A673 (cell line): ENCODE results near the gene TAF9.

Experiments used
- CTCF ChIP-seq: fragments of 300-800, 200-600 bp; sonication (generic); conservative IDR thresholded peaks from 2 replicates; pipeline ENCODE4 v1.5.1; 2017; ENCODE audit warnings: low read depth, mild to moderate bottlenecking, antibody characterized with exemption, low read length, moderate library complexity, mixed read lengths
- EZH2 ChIP-seq: fragments of 200-600 bp; sonication (generic); IDR thresholded peaks from 2 replicates; pipeline ENCODE4 v1.6.1; 2017; ENCODE audit warnings: borderline replicate concordance, low read depth, mild to moderate bottlenecking, mixed read lengths, antibody characterized with exemption, low read length; ENCODE audit not compliant: poor library complexity, severe bottlenecking

DNA sequence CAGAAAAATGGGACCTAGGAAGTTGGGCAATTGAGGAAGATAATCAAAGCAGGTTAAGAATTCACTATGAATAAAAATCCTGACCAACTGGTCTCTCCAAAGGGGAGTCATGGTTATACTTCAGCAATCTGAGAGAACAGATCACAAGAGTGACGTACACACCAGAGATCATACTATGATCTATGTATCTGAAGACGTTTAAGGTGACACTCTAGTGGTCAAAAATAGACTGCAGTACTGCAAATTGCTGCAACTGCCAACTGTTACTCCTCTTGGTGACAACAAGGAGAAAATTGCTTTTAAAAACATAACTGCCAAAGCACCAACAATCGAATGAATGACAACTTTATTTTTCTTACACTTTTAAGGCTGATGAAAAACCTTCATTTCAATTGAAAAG lies 4.9 kb downstream of the TAF9 start:
- TF ChIP-seq CTCF (peak; percentile 53), EZH2 (no peak)
